WTC11 (cell line): ENCODE data around the gene BLVRA. TPM values are rescaled to one million over a fixed set of nuclear protein-coding genes. Genes with fewer than 3 reads are reported as not detected.
A peak's percentile ranks its signal among the peaks of the same experiment; 100 is the strongest.

ENCODE experiments used
- ATAC-seq: fragments of 200-7000 bp; cut with Tn5 transposase; 2 replicates; pipeline ENCODE4 v1.10.0; 2021; ENCODE audit warnings: mild to moderate bottlenecking, moderate library complexity
- CTCF ChIA-PET: fragments of 300-600 bp; sonication (Branson Sonifier 250); formaldehyde crosslinking; loops from one replicate; lab custom pipeline; 2021; ENCODE audit warnings: antibody characterized with exemption; lab: Charles Lee
- POLR2A ChIA-PET: fragments of 350-600 bp; sonication (Branson Sonifier 250); formaldehyde crosslinking; loops from one replicate; lab custom pipeline; 2021; ENCODE audit warnings: antibody characterized with exemption; lab: Charles Lee
- DNase-seq: peaks from one replicate; pipeline ENCODE4 v3.0.0; 2021; ENCODE audit warnings: low spot score
- H3K27ac Mint-ChIP-seq: 2 replicates; pipeline ENCODE4 v1.8.0; 2021; ENCODE audit warnings: mixed read lengths
- H3K27me3 Mint-ChIP-seq: 2 replicates; pipeline ENCODE4 v1.8.0; 2021; ENCODE audit warnings: low read depth, mild to moderate bottlenecking, moderate library complexity, mixed read lengths
- H3K36me3 Mint-ChIP-seq: 2 replicates; pipeline ENCODE4 v1.8.0; 2021; ENCODE audit warnings: mixed read lengths
- H3K4me1 Mint-ChIP-seq: 2 replicates; pipeline ENCODE4 v1.8.0; 2022; ENCODE audit warnings: mixed read lengths
- H3K4me3 Mint-ChIP-seq: 2 replicates; pipeline ENCODE4 v1.8.0; 2021; ENCODE audit warnings: mild to moderate bottlenecking, moderate library complexity, mixed read lengths
- H3K9me3 Mint-ChIP-seq: 2 replicates; pipeline ENCODE4 v1.8.0; 2021; ENCODE audit warnings: mixed read lengths
- EMX1 ChIP-seq: fragments of 250-450 bp; sonication (Bioruptor Pico); IDR thresholded peaks from 2 replicates; pipeline ENCODE4 v1.8.0; 2021; ENCODE audit warnings: mild to moderate bottlenecking
- ETV6 ChIP-seq: sonication (generic); formaldehyde crosslinking; IDR thresholded peaks from 2 replicates; pipeline ENCODE4 v1.8.1; 2022; ENCODE audit warnings: mild to moderate bottlenecking, missing genetic modification reagents
- GABPB1 ChIP-seq: sonication (generic); formaldehyde crosslinking; IDR thresholded peaks from 2 replicates; pipeline ENCODE4 v1.8.1; 2023; ENCODE audit warnings: mild to moderate bottlenecking, missing genetic modification reagents
- GTF2I ChIP-seq: fragments of 250-450 bp; sonication (Bioruptor Pico); conservative IDR thresholded peaks from 2 replicates; pipeline ENCODE4 v1.4.0; 2021; ENCODE audit warnings: mild to moderate bottlenecking
- HMGXB4 ChIP-seq: sonication (generic); formaldehyde crosslinking; IDR thresholded peaks from 2 replicates; pipeline ENCODE4 v1.8.1; 2023; ENCODE audit warnings: mild to moderate bottlenecking, moderate library complexity, missing genetic modification reagents
- NFYB ChIP-seq: sonication (generic); formaldehyde crosslinking; conservative IDR thresholded peaks from 2 replicates; pipeline ENCODE4 v1.8.0; 2022; ENCODE audit warnings: low read depth, missing genetic modification reagents
- NR2C2 ChIP-seq: sonication (generic); formaldehyde crosslinking; IDR thresholded peaks from 2 replicates; pipeline ENCODE4 v1.8.0; 2022; ENCODE audit warnings: mild to moderate bottlenecking, missing genetic modification reagents
- NR3C1 ChIP-seq: sonication (generic); formaldehyde crosslinking; conservative IDR thresholded peaks from 2 replicates; pipeline ENCODE4 v1.8.1; 2023; ENCODE audit warnings: low read depth, mild to moderate bottlenecking, missing genetic modification reagents
- PRDM15 ChIP-seq: sonication (generic); formaldehyde crosslinking; IDR thresholded peaks from 2 replicates; pipeline ENCODE4 v1.8.0; 2022; ENCODE audit warnings: missing genetic modification reagents
- PRRX2 ChIP-seq: fragments of 250-450 bp; sonication (Bioruptor Pico); IDR thresholded peaks from 2 replicates; pipeline ENCODE4 v1.8.0; 2021; ENCODE audit warnings: mild to moderate bottlenecking
- RELA ChIP-seq: sonication (generic); formaldehyde crosslinking; IDR thresholded peaks from 2 replicates; pipeline ENCODE4 v1.8.1; 2022; ENCODE audit warnings: missing genetic modification reagents, mild to moderate bottlenecking, borderline replicate concordance
- TEAD1 ChIP-seq: sonication (generic); formaldehyde crosslinking; IDR thresholded peaks from 2 replicates; pipeline ENCODE4 v1.8.0; 2022; ENCODE audit warnings: mild to moderate bottlenecking, missing genetic modification reagents
- ZMAT4 ChIP-seq: fragments of 250-450 bp; sonication (Bioruptor Pico); IDR thresholded peaks from 2 replicates; pipeline ENCODE4 v1.9.0; 2021; ENCODE audit warnings: mild to moderate bottlenecking
- ZNF263 ChIP-seq: sonication (generic); formaldehyde crosslinking; IDR thresholded peaks from 2 replicates; pipeline ENCODE4 v1.8.1; 2022; ENCODE audit warnings: low read depth, mild to moderate bottlenecking, moderate library complexity, missing genetic modification reagents
- ZNF317 ChIP-seq: sonication (generic); formaldehyde crosslinking; IDR thresholded peaks from 2 replicates; pipeline ENCODE4 v1.8.1; 2023; ENCODE audit warnings: low read depth, mild to moderate bottlenecking, moderate library complexity, missing genetic modification reagents, borderline replicate concordance
- ZNF396 ChIP-seq: fragments of 250-450 bp; sonication (Bioruptor Pico); IDR thresholded peaks from 2 replicates; pipeline ENCODE4 v1.8.0; 2021; ENCODE audit warnings: mild to moderate bottlenecking, moderate library complexity, borderline replicate concordance
- ZNF423 ChIP-seq: fragments of 250-450 bp; sonication (Bioruptor Pico); IDR thresholded peaks from 2 replicates; pipeline ENCODE4 v2.1.2; 2022; ENCODE audit warnings: mild to moderate bottlenecking, moderate library complexity
- ZNF425 ChIP-seq: fragments of 250-450 bp; sonication (Bioruptor Pico); conservative IDR thresholded peaks from 2 replicates; pipeline ENCODE4 v1.9.0; 2021; ENCODE audit warnings: mild to moderate bottlenecking
- total RNA-seq: library from RNA; stranded (reverse); gene quantifications from 3 replicates; pipeline ENCODE4 v1.2.3, GENCODE V29; 2021
- TF ChIP-seq, protein P1 (sequence below): sonication (generic); formaldehyde crosslinking; IDR thresholded peaks from 2 replicates; pipeline ENCODE4 v1.8.0; 2023; ENCODE audit warnings: missing genetic modification reagents
- TF ChIP-seq, protein P2 (sequence below): sonication (generic); formaldehyde crosslinking; IDR thresholded peaks from 2 replicates; pipeline ENCODE4 v1.8.1; 2022; ENCODE audit warnings: low read depth, missing genetic modification reagents, borderline replicate concordance
- TF ChIP-seq, protein P3 (sequence below): fragments of 200-600 bp; IDR thresholded peaks from 2 replicates; pipeline ENCODE4 v1.8.0; 2022; ENCODE audit warnings: antibody characterized with exemption

The BLVRA gene
- total RNA-seq, 1 experiment from 2014 or later, result 35.5 TPM

DNA sequence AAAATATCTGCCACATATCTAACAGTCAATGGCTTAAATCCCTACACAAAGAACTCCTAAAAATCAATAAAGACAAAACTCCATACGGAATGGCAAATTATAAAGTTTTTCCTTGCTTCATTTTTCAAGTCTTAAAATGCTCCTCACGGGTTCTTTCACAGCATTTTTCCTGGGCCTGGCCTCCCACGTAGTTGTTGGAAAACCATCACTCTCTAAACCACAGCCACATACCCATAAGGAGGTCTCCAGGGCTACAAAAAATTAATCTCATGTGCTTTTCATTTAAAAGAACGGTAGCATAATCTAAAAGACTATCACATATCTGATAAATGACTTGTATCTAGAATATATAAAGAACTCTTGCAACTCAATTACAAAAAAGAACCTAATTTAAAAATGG lies 32.0 kb upstream of the BLVRA start:
- ATAC-seq, result no peak
- H3K4me1 Mint-ChIP-seq, result peaks cover 25% of the 10 kb centered on the region
- TF ChIP-seq HMGXB4 (CRISPR knock-in tag) (no peak), ZNF317 (no peak), GTF2I (CRISPR knock-in tag) (no peak), ZNF396 (CRISPR knock-in tag) (no peak), ZMAT4 (CRISPR knock-in tag) (no peak), ZNF423 (CRISPR knock-in tag) (no peak), ZNF263 (CRISPR knock-in tag) (no peak), NR3C1 (CRISPR knock-in tag) (no peak), ETV6 (CRISPR knock-in tag) (no peak), RELA (CRISPR knock-in tag) (no peak)
- TF ChIP-seq, protein P1, sequence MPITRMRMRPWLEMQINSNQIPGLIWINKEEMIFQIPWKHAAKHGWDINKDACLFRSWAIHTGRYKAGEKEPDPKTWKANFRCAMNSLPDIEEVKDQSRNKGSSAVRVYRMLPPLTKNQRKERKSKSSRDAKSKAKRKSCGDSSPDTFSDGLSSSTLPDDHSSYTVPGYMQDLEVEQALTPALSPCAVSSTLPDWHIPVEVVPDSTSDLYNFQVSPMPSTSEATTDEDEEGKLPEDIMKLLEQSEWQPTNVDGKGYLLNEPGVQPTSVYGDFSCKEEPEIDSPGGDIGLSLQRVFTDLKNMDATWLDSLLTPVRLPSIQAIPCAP (CRISPR knock-in tag), result no peak
- TF ChIP-seq, all 79 proteins: peak for 0
- POLR2A ChIA-PET, result no interaction called here
- DNase-seq, result no peak
- Mint-ChIP-seq H3K9me3 (no peaks in the 10 kb centered on the region), H3K27me3 (no peaks in the 10 kb centered on the region), H3K27ac (no peak overlapping the region), H3K36me3 (peaks cover 3% of the 10 kb centered on the region), H3K4me3 (no peak overlapping the region)
- CTCF ChIA-PET, result no interaction called here

DNA sequence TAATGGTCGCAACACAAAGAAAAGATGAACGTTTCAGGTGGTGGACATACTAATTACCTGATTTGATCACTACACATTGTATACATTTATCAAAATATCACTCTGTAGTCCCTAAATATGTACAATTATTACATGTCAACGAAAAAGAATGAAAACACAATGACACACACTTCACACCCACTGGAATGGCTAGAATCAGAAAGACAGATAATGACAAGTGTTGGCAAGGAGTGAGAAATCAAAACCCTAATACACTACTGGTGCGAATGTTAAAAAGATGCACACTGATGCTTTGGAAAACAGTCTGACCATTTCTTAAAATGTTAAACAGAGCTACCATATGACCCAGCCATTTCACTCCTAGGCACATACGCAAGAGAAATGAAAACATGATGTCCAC lies 31.5 kb upstream of the BLVRA start:
- H3K36me3 Mint-ChIP-seq, result peaks cover 3% of the 10 kb centered on the region
- H3K27me3 Mint-ChIP-seq, result no peaks in the 10 kb centered on the region
- DNase-seq (no peak), ATAC-seq (no peak)
- H3K9me3 Mint-ChIP-seq, result no peaks in the 10 kb centered on the region
- no peak overlapping the region for H3K27ac Mint-ChIP-seq
- ChIA-PET CTCF (no interaction called here), POLR2A (no interaction called here)
- TF ChIP-seq, protein P2, sequence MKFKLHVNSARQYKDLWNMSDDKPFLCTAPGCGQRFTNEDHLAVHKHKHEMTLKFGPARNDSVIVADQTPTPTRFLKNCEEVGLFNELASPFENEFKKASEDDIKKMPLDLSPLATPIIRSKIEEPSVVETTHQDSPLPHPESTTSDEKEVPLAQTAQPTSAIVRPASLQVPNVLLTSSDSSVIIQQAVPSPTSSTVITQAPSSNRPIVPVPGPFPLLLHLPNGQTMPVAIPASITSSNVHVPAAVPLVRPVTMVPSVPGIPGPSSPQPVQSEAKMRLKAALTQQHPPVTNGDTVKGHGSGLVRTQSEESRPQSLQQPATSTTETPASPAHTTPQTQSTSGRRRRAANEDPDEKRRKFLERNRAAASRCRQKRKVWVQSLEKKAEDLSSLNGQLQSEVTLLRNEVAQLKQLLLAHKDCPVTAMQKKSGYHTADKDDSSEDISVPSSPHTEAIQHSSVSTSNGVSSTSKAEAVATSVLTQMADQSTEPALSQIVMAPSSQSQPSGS (CRISPR knock-in tag), result no peak
- TF ChIP-seq TEAD1 (CRISPR knock-in tag), result no peak
- no peak for TF ChIP-seq NFYB
- no peak for TF ChIP-seq PRDM15 (CRISPR knock-in tag)
- TF ChIP-seq EMX1 (CRISPR knock-in tag), result no peak
- TF ChIP-seq NR3C1 (CRISPR knock-in tag), result no peak
- no peak for TF ChIP-seq ZNF425 (CRISPR knock-in tag)
- TF ChIP-seq GABPB1, result no peak
- TF ChIP-seq PRRX2, result no peak
- TF ChIP-seq, protein P3, sequence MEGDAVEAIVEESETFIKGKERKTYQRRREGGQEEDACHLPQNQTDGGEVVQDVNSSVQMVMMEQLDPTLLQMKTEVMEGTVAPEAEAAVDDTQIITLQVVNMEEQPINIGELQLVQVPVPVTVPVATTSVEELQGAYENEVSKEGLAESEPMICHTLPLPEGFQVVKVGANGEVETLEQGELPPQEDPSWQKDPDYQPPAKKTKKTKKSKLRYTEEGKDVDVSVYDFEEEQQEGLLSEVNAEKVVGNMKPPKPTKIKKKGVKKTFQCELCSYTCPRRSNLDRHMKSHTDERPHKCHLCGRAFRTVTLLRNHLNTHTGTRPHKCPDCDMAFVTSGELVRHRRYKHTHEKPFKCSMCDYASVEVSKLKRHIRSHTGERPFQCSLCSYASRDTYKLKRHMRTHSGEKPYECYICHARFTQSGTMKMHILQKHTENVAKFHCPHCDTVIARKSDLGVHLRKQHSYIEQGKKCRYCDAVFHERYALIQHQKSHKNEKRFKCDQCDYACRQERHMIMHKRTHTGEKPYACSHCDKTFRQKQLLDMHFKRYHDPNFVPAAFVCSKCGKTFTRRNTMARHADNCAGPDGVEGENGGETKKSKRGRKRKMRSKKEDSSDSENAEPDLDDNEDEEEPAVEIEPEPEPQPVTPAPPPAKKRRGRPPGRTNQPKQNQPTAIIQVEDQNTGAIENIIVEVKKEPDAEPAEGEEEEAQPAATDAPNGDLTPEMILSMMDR, result no peak
- TF ChIP-seq NR2C2 (CRISPR knock-in tag), result no peak
- TF ChIP-seq ETV6 (CRISPR knock-in tag), result no peak
- H3K4me3 Mint-ChIP-seq, result peak overlapping the region; percentile 96; the same call in 1 of the 2 replicates
- H3K4me1 Mint-ChIP-seq, result peaks cover 25% of the 10 kb centered on the region
